Astrocyte of the cerebellum (primary cell): ENCODE results near the gene ADGRF5.

Source experiments
- DNase-seq: peaks from one replicate; pipeline ENCODE4 v3.0.0-alpha.2; 2011; ENCODE audit warnings: low read depth
- H3K4me3 ChIP-seq: 2 replicates; pipeline ENCODE4 v1.5.1; 2011; ENCODE audit warnings: mild to moderate bottlenecking, low read depth, low read length, moderate library complexity
- in situ Hi-C: cut with HindIII; loops from 2 replicates; pipeline ENCODE4 v1.10.0; 2017; ENCODE audit warnings: low sequenced_read_pairs
- TF ChIP-seq, protein P1 (sequence below): IDR thresholded peaks from 2 replicates; pipeline ENCODE4 v1.5.1; 2012; ENCODE audit warnings: low read length, low read depth, moderate library complexity, mild to moderate bottlenecking; ENCODE audit errors: missing control alignments

ADGRF5 gene

DNA sequence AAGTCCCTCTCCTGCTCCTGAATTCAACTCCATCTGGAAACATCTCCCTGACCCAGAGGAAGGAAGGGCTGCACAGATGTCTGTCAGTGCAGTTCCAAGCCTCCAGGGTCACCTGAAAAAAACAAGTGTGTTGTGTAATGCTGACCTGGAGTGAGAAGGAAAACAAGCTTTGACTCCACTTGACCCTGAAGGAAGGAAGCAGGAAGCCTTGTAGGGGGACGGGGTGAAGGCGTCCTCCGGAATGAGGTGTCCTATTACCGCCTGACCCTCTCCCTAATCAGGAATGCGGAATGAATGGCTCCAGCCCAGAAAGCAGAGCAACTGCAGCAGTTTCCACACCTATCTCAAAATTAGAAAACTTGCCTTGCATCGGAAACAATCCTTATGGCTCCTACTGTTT lies 13.9 kb upstream of the ADGRF5 start:
- TF ChIP-seq, protein P1, sequence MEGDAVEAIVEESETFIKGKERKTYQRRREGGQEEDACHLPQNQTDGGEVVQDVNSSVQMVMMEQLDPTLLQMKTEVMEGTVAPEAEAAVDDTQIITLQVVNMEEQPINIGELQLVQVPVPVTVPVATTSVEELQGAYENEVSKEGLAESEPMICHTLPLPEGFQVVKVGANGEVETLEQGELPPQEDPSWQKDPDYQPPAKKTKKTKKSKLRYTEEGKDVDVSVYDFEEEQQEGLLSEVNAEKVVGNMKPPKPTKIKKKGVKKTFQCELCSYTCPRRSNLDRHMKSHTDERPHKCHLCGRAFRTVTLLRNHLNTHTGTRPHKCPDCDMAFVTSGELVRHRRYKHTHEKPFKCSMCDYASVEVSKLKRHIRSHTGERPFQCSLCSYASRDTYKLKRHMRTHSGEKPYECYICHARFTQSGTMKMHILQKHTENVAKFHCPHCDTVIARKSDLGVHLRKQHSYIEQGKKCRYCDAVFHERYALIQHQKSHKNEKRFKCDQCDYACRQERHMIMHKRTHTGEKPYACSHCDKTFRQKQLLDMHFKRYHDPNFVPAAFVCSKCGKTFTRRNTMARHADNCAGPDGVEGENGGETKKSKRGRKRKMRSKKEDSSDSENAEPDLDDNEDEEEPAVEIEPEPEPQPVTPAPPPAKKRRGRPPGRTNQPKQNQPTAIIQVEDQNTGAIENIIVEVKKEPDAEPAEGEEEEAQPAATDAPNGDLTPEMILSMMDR, result no peak
- H3K4me3 ChIP-seq, result no peak overlapping the region
- in situ Hi-C loops, result no loop called here
- no peak for DNase-seq

DNA sequence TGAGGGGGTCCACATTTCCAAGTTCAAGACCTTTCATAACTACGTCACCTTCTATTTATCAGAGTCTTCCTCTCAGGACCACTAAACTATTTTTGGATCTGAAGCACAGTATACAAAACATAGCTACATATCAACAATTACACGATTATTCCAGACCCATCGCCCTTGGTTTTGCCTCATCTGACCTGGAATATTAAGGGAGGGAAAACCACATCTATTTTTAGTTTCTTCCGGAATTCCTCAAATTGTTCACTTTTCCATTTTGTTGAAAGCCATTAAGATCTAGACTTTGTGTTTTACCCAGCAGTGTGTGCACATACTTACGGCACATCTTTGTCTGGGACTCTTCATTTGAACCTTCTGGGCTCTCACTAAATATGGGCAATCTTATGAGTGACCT lies 12.0 kb upstream of the ADGRF5 start:
- no peak overlapping the region for H3K4me3 ChIP-seq
- DNase-seq, result no peak
- TF ChIP-seq, protein P1, result no peak
- in situ Hi-C loops, result no loop called here

DNA sequence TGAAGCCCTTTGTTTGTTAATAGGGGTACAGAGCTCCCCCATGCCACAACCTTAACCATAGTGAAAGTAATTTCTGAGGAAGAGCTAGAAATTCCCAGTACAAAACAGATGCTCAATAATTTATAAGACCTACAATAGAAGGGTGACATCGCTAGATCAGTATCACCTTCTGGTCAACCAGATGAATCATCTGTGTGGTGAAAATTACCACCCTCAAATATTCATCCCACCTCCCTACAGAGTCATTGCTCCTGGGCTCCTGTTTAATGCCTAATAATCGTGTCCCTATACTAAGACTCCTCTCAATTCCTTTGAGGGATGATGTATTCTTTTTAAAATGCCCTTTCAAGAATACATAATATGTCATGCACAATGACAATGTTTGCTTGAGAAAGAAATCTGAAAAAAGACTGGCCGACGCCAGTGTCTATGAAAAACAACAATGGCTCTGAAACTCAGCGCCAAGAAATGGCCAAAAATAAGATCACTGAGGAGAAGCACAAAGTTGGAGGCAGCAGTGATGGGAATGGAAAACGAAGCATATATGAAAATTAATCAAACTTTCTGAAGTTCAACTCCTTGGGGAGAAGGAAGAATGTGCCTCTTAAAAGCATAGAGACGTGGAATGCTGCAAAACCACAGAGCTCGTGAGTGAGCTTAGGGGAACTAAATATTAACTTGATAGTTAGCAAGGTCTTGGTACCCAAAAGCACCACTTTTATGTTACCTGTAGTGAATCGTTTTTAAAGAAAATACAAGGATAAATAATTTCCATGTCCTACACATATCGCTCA lies 11.0 kb upstream of the ADGRF5 start:
- H3K4me3 ChIP-seq, result no peak overlapping the region
- TF ChIP-seq, protein P1, result no peak
- in situ Hi-C loops, result no loop called here
- DNase-seq, result peak; percentile 34

DNA sequence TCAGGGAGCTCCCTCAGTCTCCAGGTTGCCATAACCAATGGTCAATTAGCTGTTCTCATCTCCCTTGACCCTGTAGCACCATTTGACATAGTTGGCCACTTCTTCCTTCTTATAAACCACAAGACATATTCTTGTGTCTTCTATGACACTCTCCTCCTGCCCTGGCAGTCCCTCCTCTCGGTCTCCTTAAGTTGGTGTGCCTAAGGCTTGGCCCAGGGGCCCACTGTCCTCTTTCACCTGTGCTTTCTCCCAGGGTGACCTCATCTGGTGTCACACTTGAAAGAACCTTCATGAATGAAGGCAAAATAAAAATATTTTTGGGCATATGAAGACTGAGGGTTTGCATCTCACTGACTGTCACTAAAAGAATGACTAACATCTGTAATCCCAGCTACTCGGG lies 9.7 kb upstream of the ADGRF5 start:
- in situ Hi-C loops, result no loop called here
- TF ChIP-seq, protein P1, result no peak
- no peak for DNase-seq
- no peak overlapping the region for H3K4me3 ChIP-seq

DNA sequence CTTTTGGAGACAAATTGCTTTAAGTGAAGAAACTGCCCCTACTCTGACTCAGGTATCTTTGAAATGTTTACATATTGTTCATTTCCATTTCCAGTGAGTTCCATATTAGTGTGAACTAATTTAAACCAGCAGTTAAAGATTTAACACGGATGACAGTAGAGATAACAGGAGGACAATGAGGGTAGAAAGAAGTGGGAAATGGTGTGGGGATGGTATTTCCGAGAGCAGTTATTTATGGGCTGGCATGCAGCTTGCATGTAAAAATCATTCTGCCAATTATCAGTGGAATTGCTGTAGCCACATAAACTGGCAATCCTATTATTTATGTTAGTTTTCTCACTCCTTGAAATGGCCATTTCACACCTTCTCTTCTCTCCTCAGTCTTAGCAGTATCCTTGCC lies 8.6 kb upstream of the ADGRF5 start:
- TF ChIP-seq, protein P1, result no peak
- DNase-seq, result no peak
- in situ Hi-C loops, result no loop called here
- no peak overlapping the region for H3K4me3 ChIP-seq

DNA sequence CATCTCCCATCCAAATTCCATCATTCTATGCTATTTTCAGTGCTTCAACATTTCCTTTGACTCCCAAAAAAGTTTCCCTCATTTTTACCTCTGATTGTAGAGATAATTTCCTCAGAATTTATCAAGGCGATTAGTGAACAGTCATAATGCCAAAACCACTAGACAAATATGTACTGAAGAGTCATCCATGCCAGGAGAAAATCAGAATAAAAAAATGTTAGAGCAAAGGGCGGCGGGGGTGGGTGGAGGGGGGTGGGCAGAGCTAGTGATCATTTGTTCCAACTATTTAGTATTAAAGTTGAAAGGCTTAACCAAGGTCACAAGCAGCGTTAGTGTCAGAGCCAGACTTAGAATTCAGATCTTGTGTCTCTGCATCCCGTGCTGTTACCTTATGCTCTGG lies 5.3 kb upstream of the ADGRF5 start:
- DNase-seq, result no peak
- TF ChIP-seq, protein P1, result no peak
- in situ Hi-C loops, result no loop called here

More for the DNA sequence above, 5.3 kb upstream of the ADGRF5 start:
- H3K4me3 ChIP-seq, result no peak overlapping the region
